Stimulated activated CD4-positive, alpha-beta T cell treated with anti-CD3 and anti-CD28 coated beads, Interleukin-4, amount 100 ng/mL, for 48 hours (primary cell): ENCODE results near the gene IL12RB1.

Experiments
- DNase-seq, 2 donors: peaks; one replicate each; pipeline ENCODE4 v3.0.0-alpha.2; 2020; ENCODE audit warnings: low read depth in 2 of 2

Gene IL12RB1

GRCh38 chr19:18089726-18090125 is 3.0 kb upstream of the IL12RB1 start:
- DNase-seq = no peak

- DNase-seq = peak; percentile 54 to 55
Observed at GRCh38 chr19:18089096-18089541, 2.4 kb upstream of the IL12RB1 start.

GRCh38 chr19:18085702-18086457 is 854 bp downstream of the IL12RB1 start:
- DNase-seq = no peak

DNA sequence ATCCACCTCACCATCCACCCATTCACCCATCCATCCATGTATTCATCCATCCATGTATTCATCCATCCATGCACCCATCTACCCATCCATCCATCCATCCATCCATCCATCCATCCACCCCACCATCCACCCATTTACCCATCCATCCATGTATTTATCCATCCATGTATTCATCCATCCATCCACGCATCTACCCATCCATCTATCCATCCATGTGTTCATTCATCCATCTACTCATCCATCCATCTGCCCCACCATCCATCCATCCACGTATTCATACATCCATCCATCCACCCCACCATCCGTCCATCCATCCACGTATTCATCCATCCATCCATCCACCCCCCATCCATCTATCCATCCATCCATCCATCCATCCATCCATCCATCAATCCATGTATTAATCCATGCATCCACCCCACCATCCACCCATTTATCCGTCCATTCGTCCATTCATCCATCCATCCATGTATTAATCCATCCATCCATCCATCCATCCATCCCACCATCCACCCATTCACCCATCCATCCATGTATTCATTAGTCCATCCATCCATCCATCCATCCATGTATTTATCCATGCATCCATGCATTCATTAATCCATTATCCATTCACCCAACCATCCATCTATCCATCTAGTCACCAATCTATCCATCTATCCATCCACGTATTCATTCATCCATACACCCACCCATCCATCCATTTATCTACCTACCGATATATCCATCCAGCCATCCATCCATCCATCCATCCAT is 2.6 kb downstream of the IL12RB1 start:
- no peak for DNase-seq

GRCh38 chr19:18074192-18074591 is 12.5 kb downstream of the IL12RB1 start:
- no peak for DNase-seq

GRCh38 chr19:18073197-18073596 is 13.5 kb downstream of the IL12RB1 start:
- DNase-seq = no peak

DNA sequence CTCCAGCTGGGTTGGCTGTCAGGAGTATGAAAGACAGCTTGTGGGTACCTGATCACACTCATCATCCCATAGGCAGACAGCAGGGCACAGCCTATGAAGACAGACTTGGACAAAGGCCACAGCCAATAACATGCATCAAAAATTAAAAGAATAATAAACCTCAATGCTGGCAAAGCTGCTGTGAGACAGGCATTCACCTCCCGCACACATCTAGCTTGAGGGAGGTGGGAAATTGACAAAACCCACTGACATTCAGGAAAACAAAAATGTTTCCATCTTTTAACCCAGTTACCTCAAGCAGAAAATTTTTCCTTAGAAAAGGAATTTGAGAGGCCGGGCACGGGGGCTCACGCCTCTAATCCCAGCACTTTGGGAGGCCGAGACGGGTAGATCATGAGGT is 14.4 kb downstream of the IL12RB1 start:
- DNase-seq = no peak

- DNase-seq = no peak
Observed at GRCh38 chr19:18070181-18070580, 16.6 kb downstream of the IL12RB1 start.

- no peak for DNase-seq
Observed at GRCh38 chr19:18069383-18069782, 17.4 kb downstream of the IL12RB1 start.

GRCh38 chr19:18068395-18068794 is 18.3 kb downstream of the IL12RB1 start:
- DNase-seq = no peak

DNA sequence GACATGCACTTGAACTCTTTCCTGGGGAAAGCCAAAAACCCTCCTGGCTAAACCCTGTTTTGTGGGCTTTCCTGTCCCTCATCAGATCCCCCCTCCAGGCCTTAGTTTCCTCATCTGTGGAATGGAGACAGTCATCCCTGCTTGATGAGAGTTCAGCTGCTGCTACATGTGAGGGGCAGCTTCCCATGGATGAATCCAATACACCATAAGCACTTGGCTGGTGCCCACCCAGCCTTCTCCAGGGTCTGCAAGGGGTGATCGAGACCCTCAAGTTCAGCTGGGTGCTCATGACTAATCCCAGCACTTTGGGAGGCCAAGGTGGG is 21.6 kb downstream of the IL12RB1 start:
- no peak for DNase-seq

- DNase-seq = peak; percentile 18 to 35
Observed at GRCh38 chr19:18063463-18063862, 23.3 kb downstream of the IL12RB1 start.

GRCh38 chr19:18062028-18062427 is 24.7 kb downstream of the IL12RB1 start:
- DNase-seq = no peak

- DNase-seq = no peak
Observed at GRCh38 chr19:18060472-18060871, 26.3 kb downstream of the IL12RB1 start.

- DNase-seq = no peak
Observed at GRCh38 chr19:18059902-18060301, 26.8 kb downstream of the IL12RB1 start.

GRCh38 chr19:18059297-18059696 is 27.4 kb downstream of the IL12RB1 start:
- DNase-seq = no peak

DNA sequence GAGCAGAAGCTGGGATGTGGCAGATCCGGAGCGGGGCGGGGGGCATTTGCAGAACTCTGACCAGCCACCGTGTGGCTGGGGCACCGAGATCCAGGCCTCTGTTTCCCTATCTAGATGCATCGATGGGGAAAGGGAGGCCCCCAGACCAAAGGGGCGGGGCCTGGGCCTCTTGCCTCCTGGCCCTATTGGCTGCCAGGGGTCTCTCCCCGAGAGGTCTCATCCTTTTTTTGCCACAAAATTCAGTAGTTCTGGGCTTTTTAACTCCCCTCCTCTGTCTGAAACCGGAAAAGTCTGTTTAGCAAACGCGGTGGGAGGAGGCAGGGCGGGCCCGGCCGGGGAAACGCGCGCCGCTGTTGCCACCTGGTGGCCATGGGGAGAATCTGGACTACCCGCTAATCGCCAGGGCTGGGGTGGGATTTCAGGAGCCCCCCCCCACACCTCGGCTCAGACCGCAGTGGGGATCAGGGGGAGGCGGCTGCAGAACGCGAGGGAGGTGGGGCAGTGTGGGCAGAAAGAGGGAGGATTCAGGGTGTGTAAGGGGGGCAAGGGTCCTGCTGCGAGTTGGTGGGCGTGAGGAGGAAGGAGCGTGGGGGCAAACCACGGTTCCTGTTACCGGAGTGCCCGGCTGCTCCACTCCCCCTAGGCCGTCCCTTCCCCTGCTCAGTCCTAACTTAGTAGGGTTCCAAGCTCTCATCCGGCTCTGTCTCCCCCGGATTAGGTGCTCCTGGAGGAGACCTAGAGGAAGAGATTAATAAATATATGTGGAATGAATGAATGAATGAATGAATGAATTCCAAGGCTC is 28.3 kb downstream of the IL12RB1 start:
- DNase-seq = peak; percentile 73 to 76

DNA sequence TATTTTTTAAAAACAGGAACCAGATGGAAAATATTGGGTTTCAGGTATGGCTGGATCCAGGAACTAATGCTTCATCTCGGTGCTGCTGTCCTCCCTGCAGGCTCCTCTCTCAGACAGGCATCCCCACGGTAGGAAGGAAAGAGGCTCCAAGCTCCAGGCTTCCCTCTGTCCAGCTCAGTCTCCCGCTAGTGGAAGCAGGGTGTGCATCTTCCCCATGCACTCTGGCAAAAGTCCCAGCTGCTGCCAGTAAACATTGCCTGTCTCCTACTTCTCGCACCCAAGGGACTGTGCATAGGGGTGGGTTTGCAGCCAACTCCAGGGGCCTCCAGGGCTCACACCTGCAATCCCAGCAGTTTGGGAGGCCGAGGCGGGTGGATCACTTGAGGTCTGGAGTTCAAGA is 29.2 kb downstream of the IL12RB1 start:
- no peak for DNase-seq

- no peak for DNase-seq
Observed at GRCh38 chr19:18055967-18056366, 30.8 kb downstream of the IL12RB1 start.

GRCh38 chr19:18053576-18054219 is 33.0 kb downstream of the IL12RB1 start:
- no peak for DNase-seq

GRCh38 chr19:18051887-18052286 is 34.8 kb downstream of the IL12RB1 start:
- DNase-seq = no peak

GRCh38 chr19:18049385-18049784 is 37.3 kb downstream of the IL12RB1 start:
- no peak for DNase-seq
